GM18520 (cell line): ENCODE data around the gene TERF2IP.

Experiments
- ATAC-seq: cut with Tn5 transposase; IDR thresholded peaks from one replicate; pipeline ENCODE4 v1.9.1; 2021; ENCODE audit not compliant: unreplicated experiment

TERF2IP gene

GRCh38 chr16:75635036-75635435 lies 12.5 kb upstream of the TERF2IP start:
- no peak for ATAC-seq

GRCh38 chr16:75640598-75640997 lies 7.0 kb upstream of the TERF2IP start:
- no peak for ATAC-seq

- ATAC-seq = no peak
Observed at GRCh38 chr16:75644240-75645012, 3.1 kb upstream of the TERF2IP start.

GRCh38 chr16:75647112-75647491 lies 471 bp upstream of the TERF2IP start:
- ATAC-seq = peak; percentile 5

- peak; percentile 10 for ATAC-seq
Observed at GRCh38 chr16:75648265-75649076, 898 bp downstream of the TERF2IP start.

GRCh38 chr16:75653922-75654321 lies 6.3 kb downstream of the TERF2IP start:
- ATAC-seq = no peak

GRCh38 chr16:75658175-75658574 lies 10.6 kb downstream of the TERF2IP start:
- ATAC-seq = no peak

- ATAC-seq = no peak
Observed at GRCh38 chr16:75660321-75660720, 12.7 kb downstream of the TERF2IP start.

GRCh38 chr16:75660726-75661302 lies 13.2 kb downstream of the TERF2IP start:
- ATAC-seq = no peak

GRCh38 chr16:75667503-75667902 lies 19.9 kb downstream of the TERF2IP start:
- ATAC-seq = no peak

GRCh38 chr16:75676909-75677308 lies 29.3 kb downstream of the TERF2IP start, which contains the start of gene CPHXL2:
CPHXL2 (minus strand) TSS chr16:75677009; CDS start chr16:75676999, 10 bp downstream.
- no peak for ATAC-seq

GRCh38 chr16:75679366-75679765 lies 31.8 kb downstream of the TERF2IP start:
- ATAC-seq = no peak

- ATAC-seq = no peak
Observed at GRCh38 chr16:75682308-75682707, 34.7 kb downstream of the TERF2IP start.

- ATAC-seq = no peak
Observed at GRCh38 chr16:75687361-75687760, 39.8 kb downstream of the TERF2IP start.

GRCh38 chr16:75695708-75696107 lies 48.1 kb downstream of the TERF2IP start:
- ATAC-seq = no peak

- no peak for ATAC-seq
Observed at GRCh38 chr16:75697571-75697970, 50.0 kb downstream of the TERF2IP start.

GRCh38 chr16:75701361-75701760 lies 53.8 kb downstream of the TERF2IP start, which contains the start of gene DUXB:
DUXB (minus strand) TSS chr16:75701461; CDS start chr16:75701418, 43 bp downstream.
- no peak for ATAC-seq

- no peak for ATAC-seq
Observed at GRCh38 chr16:75702242-75702641, 54.7 kb downstream of the TERF2IP start.

- no peak for ATAC-seq
Observed at GRCh38 chr16:75703306-75703705, 55.7 kb downstream of the TERF2IP start.
